Lung (tissue), 12 donors: ENCODE results near the gene ATG7. TPM values are rescaled to one million over a fixed set of nuclear protein-coding genes. Genes with fewer than 3 reads are reported as not detected.
A peak's percentile ranks its signal among the peaks of the same experiment; 100 is the strongest.

ENCODE experiments used
- ATAC-seq: fragments of 200-7000 bp; cut with Tn5 transposase; one replicate; pipeline ENCODE4 v1.9.1; 2020; ENCODE audit warnings: moderate number of reproducible peaks; ENCODE audit not compliant: insufficient read depth, low FRiP score
- DNase-seq, 3 donors: peaks; one replicate each; pipeline ENCODE4 v3.0.0-alpha.2; 2013 to 2017
- H3K27ac ChIP-seq, 2 donors: one replicate each; pipeline ENCODE4 v1.5.1; 2013; ENCODE audit warnings: mild to moderate bottlenecking in 2 of 2, moderate library complexity in 2 of 2, control low read depth in 1 of 2, inconsistent platforms in 1 of 2, low read depth in 1 of 2, low read length in 1 of 2
- H3K27me3 ChIP-seq, 3 donors: one replicate each; pipeline ENCODE4 v1.5.1; 2013; ENCODE audit warnings: low read length in 2 of 3; ENCODE audit not compliant: control insufficient read depth in 3 of 3, insufficient read depth in 3 of 3
- H3K36me3 ChIP-seq, 4 donors: one replicate each; pipeline ENCODE4 v1.5.1; 2013; ENCODE audit warnings: low read length in 4 of 4, mild to moderate bottlenecking in 1 of 4, moderate library complexity in 1 of 4; ENCODE audit not compliant: control insufficient read depth in 4 of 4, insufficient read depth in 4 of 4
- H3K4me1 ChIP-seq, 5 donors: one replicate each; pipeline ENCODE4 v1.5.1; 2013; ENCODE audit warnings: low read length in 5 of 5, mild to moderate bottlenecking in 2 of 5, moderate library complexity in 1 of 5; ENCODE audit not compliant: control insufficient read depth in 5 of 5, insufficient read depth in 5 of 5
- H3K4me3 ChIP-seq: one replicate; pipeline ENCODE4 v1.5.1; 2013; ENCODE audit warnings: mild to moderate bottlenecking, control low read depth, moderate library complexity
- H3K9ac ChIP-seq, 2 donors: one replicate each; pipeline ENCODE4 v1.5.1; 2013; ENCODE audit warnings: low read length in 2 of 2, control low read depth in 1 of 2; ENCODE audit not compliant: insufficient read depth in 1 of 2
- H3K9me3 ChIP-seq, 4 donors: one replicate each; pipeline ENCODE4 v1.5.1; 2013; ENCODE audit warnings: low read length in 3 of 4, mild to moderate bottlenecking in 1 of 4, moderate library complexity in 1 of 4; ENCODE audit not compliant: control insufficient read depth in 4 of 4, insufficient read depth in 3 of 4
- WGBS, 2 donors: extraction: QIAGEN DNeasy Blood & Tissue Kit; methylation state at CpG; one replicate each; pipeline ENCODE4 v1.1.7; 2013; 5-methylcytosine and 5-hydroxymethylcytosine counted together
- polyA plus RNA-seq, 2 donors: library from polyadenylated mRNA; stranded (reverse); fragments of 200-250 nt; gene quantifications; one replicate each; pipeline ENCODE4 v1.2.1, GENCODE V29; 2013
- total RNA-seq, 2 donors: library from RNA; depleted of rRNA in 1 of 2; stranded (reverse); fragments of >200 nt in 1 of 2; gene quantifications; one replicate each; pipeline ENCODE4 v1.2.1, GENCODE V29; 2014 to 2021
- TF ChIP-seq, protein P1 (sequence below): IDR thresholded peaks from 2 replicates; pipeline ENCODE4 v1.5.1; 2012; ENCODE audit warnings: mild to moderate bottlenecking; ENCODE audit errors: control extremely low read depth, extremely low read depth
- donor health status: control.
- donor health status: control.
- donor health status: Bipolar disorder and iron deficiency.
- donor health status: healthy.
- donor health status: DM: yes; HTN: yes; CAD: no.

Gene ATG7
- total and polyA plus RNA-seq, 4 donors, result 11.2 to 72.0 (median 53.3) TPM

DNA sequence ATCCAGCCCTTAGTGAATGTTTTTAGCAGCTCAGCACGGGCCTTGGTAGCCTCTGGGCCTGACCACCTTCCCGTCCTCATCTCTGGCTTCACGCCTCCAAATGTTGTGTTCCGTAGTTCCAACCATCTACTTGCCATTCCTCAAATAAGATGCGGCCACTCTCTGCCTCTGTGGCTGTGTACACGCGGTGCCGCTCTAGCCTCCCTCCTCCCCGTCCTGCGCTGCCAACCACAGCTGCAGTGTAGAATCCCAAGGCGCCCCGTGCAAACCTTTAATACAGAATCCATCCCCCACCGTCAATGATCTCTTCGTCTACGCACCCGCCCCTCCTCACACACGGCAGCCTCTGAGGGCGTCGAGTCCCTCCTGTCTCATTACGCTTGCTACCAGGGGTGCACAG lies 294.3 kb downstream of the ATG7 start:
- peaks cover 0 to 31% (median 10%) of the 10 kb centered on the region in 5 donors for H3K4me1 ChIP-seq
- DNase-seq, result no peak
- no peak overlapping the region for H3K27ac ChIP-seq
- WGBS, 2 donors, result 96 to 97% methylated on average over 20 of the region's 20 CpGs
- TF ChIP-seq, protein P1, sequence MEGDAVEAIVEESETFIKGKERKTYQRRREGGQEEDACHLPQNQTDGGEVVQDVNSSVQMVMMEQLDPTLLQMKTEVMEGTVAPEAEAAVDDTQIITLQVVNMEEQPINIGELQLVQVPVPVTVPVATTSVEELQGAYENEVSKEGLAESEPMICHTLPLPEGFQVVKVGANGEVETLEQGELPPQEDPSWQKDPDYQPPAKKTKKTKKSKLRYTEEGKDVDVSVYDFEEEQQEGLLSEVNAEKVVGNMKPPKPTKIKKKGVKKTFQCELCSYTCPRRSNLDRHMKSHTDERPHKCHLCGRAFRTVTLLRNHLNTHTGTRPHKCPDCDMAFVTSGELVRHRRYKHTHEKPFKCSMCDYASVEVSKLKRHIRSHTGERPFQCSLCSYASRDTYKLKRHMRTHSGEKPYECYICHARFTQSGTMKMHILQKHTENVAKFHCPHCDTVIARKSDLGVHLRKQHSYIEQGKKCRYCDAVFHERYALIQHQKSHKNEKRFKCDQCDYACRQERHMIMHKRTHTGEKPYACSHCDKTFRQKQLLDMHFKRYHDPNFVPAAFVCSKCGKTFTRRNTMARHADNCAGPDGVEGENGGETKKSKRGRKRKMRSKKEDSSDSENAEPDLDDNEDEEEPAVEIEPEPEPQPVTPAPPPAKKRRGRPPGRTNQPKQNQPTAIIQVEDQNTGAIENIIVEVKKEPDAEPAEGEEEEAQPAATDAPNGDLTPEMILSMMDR, result no peak
- H3K9ac ChIP-seq, result no peak overlapping the region
- H3K27me3 ChIP-seq, result no peaks in the 10 kb centered on the region
- H3K4me3 ChIP-seq, result no peak overlapping the region
- no peaks in the 10 kb centered on the region for H3K9me3 ChIP-seq
- no peak for ATAC-seq
- H3K36me3 ChIP-seq, result peaks cover 0 to 41% (median 27%) of the 10 kb centered on the region in 4 donors

- TF ChIP-seq, protein P1, result no peak
- Histone ChIP-seq H3K27me3 (no peaks in the 10 kb centered on the region), H3K9me3 (no peaks in the 10 kb centered on the region), H3K4me3 (no peak overlapping the region), H3K4me1 (peaks cover 0 to 30% (median 7%) of the 10 kb centered on the region in 5 donors), H3K27ac (no peak overlapping the region), H3K36me3 (peaks cover 0 to 41% (median 27%) of the 10 kb centered on the region in 4 donors), H3K9ac (no peak overlapping the region)
- ATAC-seq (no peak), DNase-seq (no peak)
- 93 to 95% methylated on average over 17 of the region's 17 CpGs for WGBS, 2 donors
Observed at GRCh38 chr3:11566916-11567315, 294.7 kb downstream of the ATG7 start.

DNA sequence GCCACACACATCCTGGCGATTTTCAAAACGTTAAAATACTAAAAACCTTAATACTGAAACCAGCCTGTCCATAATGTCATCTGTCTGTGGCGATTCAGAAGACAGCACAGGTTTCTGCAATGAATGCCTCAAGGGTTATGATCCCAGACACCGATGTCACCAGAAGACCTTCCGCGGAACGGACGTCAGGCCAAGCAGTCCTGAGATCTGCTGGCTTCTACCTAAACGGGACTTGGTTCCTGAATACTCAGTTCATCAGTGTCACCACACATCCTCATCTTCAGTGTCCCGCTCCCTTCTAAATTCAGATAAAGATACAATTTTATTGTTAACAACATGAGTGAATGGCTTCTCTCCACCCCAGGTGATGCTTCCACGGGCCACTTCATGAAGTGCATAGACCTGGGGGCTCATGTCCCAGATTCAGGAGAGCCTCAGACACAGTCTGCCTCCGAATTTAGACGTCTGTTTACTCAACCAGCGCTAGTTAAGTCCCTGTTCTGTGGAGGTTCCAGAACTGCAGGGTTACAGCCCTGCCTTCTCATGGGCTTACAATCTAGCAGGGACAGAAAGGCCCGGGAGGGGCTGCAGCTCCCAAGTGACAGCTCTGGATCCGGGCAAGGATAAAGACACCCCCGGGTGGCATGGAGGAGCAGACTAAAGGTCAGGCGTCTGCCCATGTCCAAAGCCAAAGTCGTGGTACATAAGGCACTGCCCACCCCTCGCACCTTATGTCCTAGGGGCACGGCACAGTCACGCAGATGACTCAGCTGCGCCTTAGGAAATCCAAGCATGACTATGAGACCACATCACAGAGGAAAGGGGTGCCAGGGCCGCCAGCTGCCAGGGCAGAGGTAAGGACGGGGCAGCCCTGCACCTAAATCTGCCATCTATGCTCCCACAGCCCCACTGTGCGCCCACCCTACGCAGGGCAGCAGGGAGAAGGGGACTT lies 295.6 kb downstream of the ATG7 start:
- Histone ChIP-seq H3K36me3 (peaks cover 0 to 34% (median 26%) of the 10 kb centered on the region in 4 donors), H3K27me3 (no peaks in the 10 kb centered on the region), H3K4me1 (peaks cover 0 to 24% (median 0%) of the 10 kb centered on the region in 5 donors), H3K27ac (peak overlapping the region; percentile 82 to 89), H3K4me3 (no peak overlapping the region), H3K9ac (no peak overlapping the region), H3K9me3 (no peaks in the 10 kb centered on the region)
- TF ChIP-seq, protein P1, result no peak
- no peak for ATAC-seq
- no peak for DNase-seq
- 90 to 94% methylated on average over 27 of the region's 27 CpGs for WGBS, 2 donors
